Loucy (cell line): Measurements from ENCODE around the gene POLA1.

ENCODE experiments used
- H2AFZ ChIP-seq: fragments of 200-600 bp; sonication (generic); 2 replicates; pipeline ENCODE4 v1.6.0; 2016; ENCODE audit warnings: antibody characterized with exemption, mild to moderate bottlenecking, low read length, moderate library complexity
- H3F3A ChIP-seq: fragments of 200-600 bp; 2 replicates; pipeline ENCODE4 v1.6.0; 2016; ENCODE audit warnings: antibody characterized with exemption, low read depth, mild to moderate bottlenecking
- H3K27me3 ChIP-seq: fragments of 200-600 bp; sonication (generic); 2 replicates; pipeline ENCODE4 v1.6.1; 2014; ENCODE audit warnings: low read length, mild to moderate bottlenecking; ENCODE audit not compliant: insufficient read depth, poor library complexity, severe bottlenecking
- H3K36me3 ChIP-seq: fragments of 200-600 bp; sonication (generic); 2 replicates; pipeline ENCODE4 v1.6.1; 2016; ENCODE audit warnings: low read length; ENCODE audit not compliant: insufficient read depth
- H3K4me1 ChIP-seq: fragments of 200-600 bp; sonication (generic); 2 replicates; pipeline ENCODE4 v1.5.1; 2014; ENCODE audit warnings: low read length, mild to moderate bottlenecking; ENCODE audit not compliant: insufficient read depth, poor library complexity, severe bottlenecking
- H3K4me2 ChIP-seq: fragments of 200-600 bp; sonication (generic); 2 replicates; pipeline ENCODE4 v1.6.0; 2014; ENCODE audit warnings: antibody characterized with exemption, low read length, low read depth, mild to moderate bottlenecking; ENCODE audit not compliant: poor library complexity, severe bottlenecking
- H3K4me3 ChIP-seq: fragments of 200-600 bp; sonication (generic); 2 replicates; pipeline ENCODE4 v1.5.1; 2014; ENCODE audit warnings: low read length, mild to moderate bottlenecking, mixed read lengths; ENCODE audit not compliant: poor library complexity, severe bottlenecking
- H3K79me2 ChIP-seq: fragments of 200-600 bp; sonication (generic); 2 replicates; pipeline ENCODE4 v1.6.1; 2014; ENCODE audit warnings: low read length; ENCODE audit not compliant: insufficient read depth
- H3K9ac ChIP-seq: fragments of 200-600 bp; sonication (generic); 2 replicates; pipeline ENCODE4 v1.6.0; 2014; ENCODE audit warnings: mild to moderate bottlenecking, low read depth, low read length, moderate library complexity; ENCODE audit not compliant: poor library complexity, severe bottlenecking
- H3K9me2 ChIP-seq: fragments of 200-600 bp; sonication (generic); replicated peaks from 2 replicates; pipeline ENCODE4 v1.6.1; 2016; ENCODE audit warnings: low read depth, low read length, mixed read lengths
- H3K9me3 ChIP-seq: fragments of 200-600 bp; sonication (generic); 2 replicates; pipeline ENCODE4 v1.6.1; 2014; ENCODE audit warnings: mild to moderate bottlenecking, antibody characterized with exemption, low read length, low read depth; ENCODE audit not compliant: insufficient read depth
- H4K20me1 ChIP-seq: fragments of 200-600 bp; sonication (generic); 2 replicates; pipeline ENCODE4 v1.6.0; 2014; ENCODE audit warnings: antibody characterized with exemption, low read length, mild to moderate bottlenecking; ENCODE audit not compliant: insufficient read depth, poor library complexity, severe bottlenecking
- CTCF ChIP-seq: fragments of 200-600 bp; sonication (generic); conservative IDR thresholded peaks from 2 replicates; pipeline ENCODE4 v1.5.1; 2014; ENCODE audit warnings: mild to moderate bottlenecking, antibody characterized with exemption, low read length
- EZH2phosphoT487 ChIP-seq: fragments of 200-600 bp; IDR thresholded peaks from 2 replicates; pipeline ENCODE4 v1.6.1; 2018; ENCODE audit warnings: antibody characterized with exemption, mild to moderate bottlenecking, moderate library complexity, borderline replicate concordance

The POLA1 gene

GRCh38 chrX:24963823-24964222, 270.1 kb downstream of the POLA1 start:
- no peaks in the 10 kb centered on the region for H3K36me3 ChIP-seq
- H3K4me1 ChIP-seq, result no peaks in the 10 kb centered on the region
- no peaks in the 10 kb centered on the region for H3F3A ChIP-seq
- H3K9ac ChIP-seq, result no peak overlapping the region
- no peak overlapping the region for H3K4me3 ChIP-seq
- no peaks in the 10 kb centered on the region for H3K9me2 ChIP-seq
- H2AFZ ChIP-seq, result no peak overlapping the region
- H3K4me2 ChIP-seq, result no peak overlapping the region
- H3K79me2 ChIP-seq, result no peaks in the 10 kb centered on the region
- H3K27me3 ChIP-seq, result no peaks in the 10 kb centered on the region
- no peaks in the 10 kb centered on the region for H3K9me3 ChIP-seq
- no peaks in the 10 kb centered on the region for H4K20me1 ChIP-seq
- TF ChIP-seq CTCF (no peak), EZH2phosphoT487 (no peak)

DNA sequence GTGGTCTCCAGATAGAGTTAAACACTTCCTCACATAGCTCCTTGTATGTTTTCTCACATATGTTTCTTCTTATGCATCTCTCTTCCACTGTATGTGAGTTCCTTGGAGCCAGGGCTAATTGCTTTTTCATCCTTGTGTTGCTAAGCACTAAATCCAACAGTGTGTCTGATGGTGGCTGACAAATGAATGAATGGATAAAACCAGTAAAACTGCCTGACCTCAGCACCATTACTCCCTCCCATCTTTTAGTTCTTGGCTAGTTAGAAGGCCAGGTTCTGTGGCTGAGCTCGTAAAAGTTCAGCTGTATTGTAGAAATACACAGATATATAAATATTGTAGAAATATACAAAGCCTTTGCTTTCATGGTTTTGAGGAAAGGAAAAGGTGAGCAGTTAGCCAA, 271.7 kb downstream of the POLA1 start:
- no peaks in the 10 kb centered on the region for H3K4me1 ChIP-seq
- no peaks in the 10 kb centered on the region for H4K20me1 ChIP-seq
- H2AFZ ChIP-seq, result no peak overlapping the region
- no peaks in the 10 kb centered on the region for H3F3A ChIP-seq
- no peaks in the 10 kb centered on the region for H3K79me2 ChIP-seq
- H3K9me3 ChIP-seq, result no peaks in the 10 kb centered on the region
- TF ChIP-seq CTCF (no peak), EZH2phosphoT487 (no peak)
- H3K4me2 ChIP-seq, result no peak overlapping the region
- no peaks in the 10 kb centered on the region for H3K9me2 ChIP-seq
- no peak overlapping the region for H3K9ac ChIP-seq
- no peaks in the 10 kb centered on the region for H3K27me3 ChIP-seq
- H3K36me3 ChIP-seq, result no peaks in the 10 kb centered on the region
- H3K4me3 ChIP-seq, result no peak overlapping the region

GRCh38 chrX:24969812-24970211, 276.1 kb downstream of the POLA1 start:
- Histone ChIP-seq H3K4me2 (no peak overlapping the region), H3F3A (no peaks in the 10 kb centered on the region), H3K9me3 (no peaks in the 10 kb centered on the region), H2AFZ (no peak overlapping the region), H3K4me1 (no peaks in the 10 kb centered on the region), H3K27me3 (no peaks in the 10 kb centered on the region), H3K9ac (no peak overlapping the region), H3K36me3 (no peaks in the 10 kb centered on the region), H3K79me2 (no peaks in the 10 kb centered on the region), H3K9me2 (no peaks in the 10 kb centered on the region), H3K4me3 (no peak overlapping the region), H4K20me1 (no peaks in the 10 kb centered on the region)
- TF ChIP-seq EZH2phosphoT487 (no peak), CTCF (no peak)
